HCT116 (cell line): ENCODE results near the gene ADCY10.

Experiments used
- CEBPB ChIP-seq: IDR thresholded peaks from 2 replicates; pipeline ENCODE4 v1.6.1; 2012; ENCODE audit warnings: low read depth
- ELF1 ChIP-seq: IDR thresholded peaks from 2 replicates; pipeline ENCODE4 v1.6.1; 2012; ENCODE audit warnings: low read depth, borderline replicate concordance
- EZH2 ChIP-seq: fragments of 200-600 bp; sonication (generic); IDR thresholded peaks from 2 replicates; pipeline ENCODE4 v1.6.1; 2017; ENCODE audit warnings: antibody characterized with exemption, mixed run types
- EZH2phosphoT487 ChIP-seq: fragments of 200-600 bp; IDR thresholded peaks from 2 replicates; pipeline ENCODE4 v1.6.1; 2018; ENCODE audit warnings: antibody characterized with exemption, borderline replicate concordance
- MAX ChIP-seq: IDR thresholded peaks from 2 replicates; pipeline ENCODE4 v1.6.1; 2012
- POLR2A ChIP-seq: IDR thresholded peaks from 2 replicates; pipeline ENCODE4 v1.7.0; 2011; ENCODE audit warnings: borderline replicate concordance; ENCODE audit not compliant: insufficient read depth, insufficient read length; ENCODE audit errors: extremely low read depth
- SP1 ChIP-seq: IDR thresholded peaks from 2 replicates; pipeline ENCODE4 v1.6.1; 2012; ENCODE audit warnings: low read depth
- TCF7L2 ChIP-seq: IDR thresholded peaks from 2 replicates; pipeline ENCODE4 v1.7.0; 2011; ENCODE audit warnings: borderline replicate concordance, inconsistent platforms; ENCODE audit not compliant: insufficient read depth, insufficient read length; ENCODE audit errors: extremely low read depth
- TF ChIP-seq, protein P1 (sequence below): IDR thresholded peaks from 2 replicates; pipeline ENCODE4 v1.6.1; 2012; ENCODE audit warnings: low read depth
- TF ChIP-seq, protein P2 (sequence below), 3 experiments: fragments of 200-600 bp in 1 of 3; sonication (generic) in 1 of 3; IDR thresholded peaks in 2 of 3; conservative IDR thresholded peaks in 1 of 3; 2 replicates each; pipeline ENCODE4 v1.5.1; 2012 to 2017; ENCODE audit warnings: low read depth in 2 of 3, low read length in 2 of 3, antibody characterized with exemption in 1 of 3, borderline replicate concordance in 1 of 3, control low read depth in 1 of 3, mild to moderate bottlenecking in 1 of 3, mixed read lengths in 1 of 3, mixed run types in 1 of 3, moderate library complexity in 1 of 3; ENCODE audit not compliant: insufficient read depth in 1 of 3

DNA sequence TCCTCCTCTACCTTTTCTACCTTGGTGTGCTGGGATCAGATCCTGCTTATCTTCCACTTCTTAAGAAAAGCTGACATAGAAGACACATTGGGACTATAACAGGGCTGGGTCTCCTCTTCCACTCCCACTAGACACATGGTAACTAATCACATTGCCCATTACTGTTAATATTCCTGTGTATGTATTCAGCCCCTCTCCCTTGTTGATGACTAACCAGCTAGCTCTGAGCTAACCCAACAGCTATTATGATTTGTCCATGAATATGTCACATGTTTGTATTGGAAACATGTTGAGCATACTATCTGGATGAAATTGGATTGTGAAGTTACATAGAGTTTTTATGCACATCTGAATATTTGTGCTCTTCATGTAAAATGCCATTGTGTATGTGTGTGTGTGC, 139.2 kb downstream of the ADCY10 start:
- TF ChIP-seq TCF7L2 (no peak), EZH2 (no peak), MAX (no peak), ELF1 (no peak), SP1 (no peak), POLR2A (no peak), CEBPB (no peak), EZH2phosphoT487 (no peak)
- TF ChIP-seq, protein P1, sequence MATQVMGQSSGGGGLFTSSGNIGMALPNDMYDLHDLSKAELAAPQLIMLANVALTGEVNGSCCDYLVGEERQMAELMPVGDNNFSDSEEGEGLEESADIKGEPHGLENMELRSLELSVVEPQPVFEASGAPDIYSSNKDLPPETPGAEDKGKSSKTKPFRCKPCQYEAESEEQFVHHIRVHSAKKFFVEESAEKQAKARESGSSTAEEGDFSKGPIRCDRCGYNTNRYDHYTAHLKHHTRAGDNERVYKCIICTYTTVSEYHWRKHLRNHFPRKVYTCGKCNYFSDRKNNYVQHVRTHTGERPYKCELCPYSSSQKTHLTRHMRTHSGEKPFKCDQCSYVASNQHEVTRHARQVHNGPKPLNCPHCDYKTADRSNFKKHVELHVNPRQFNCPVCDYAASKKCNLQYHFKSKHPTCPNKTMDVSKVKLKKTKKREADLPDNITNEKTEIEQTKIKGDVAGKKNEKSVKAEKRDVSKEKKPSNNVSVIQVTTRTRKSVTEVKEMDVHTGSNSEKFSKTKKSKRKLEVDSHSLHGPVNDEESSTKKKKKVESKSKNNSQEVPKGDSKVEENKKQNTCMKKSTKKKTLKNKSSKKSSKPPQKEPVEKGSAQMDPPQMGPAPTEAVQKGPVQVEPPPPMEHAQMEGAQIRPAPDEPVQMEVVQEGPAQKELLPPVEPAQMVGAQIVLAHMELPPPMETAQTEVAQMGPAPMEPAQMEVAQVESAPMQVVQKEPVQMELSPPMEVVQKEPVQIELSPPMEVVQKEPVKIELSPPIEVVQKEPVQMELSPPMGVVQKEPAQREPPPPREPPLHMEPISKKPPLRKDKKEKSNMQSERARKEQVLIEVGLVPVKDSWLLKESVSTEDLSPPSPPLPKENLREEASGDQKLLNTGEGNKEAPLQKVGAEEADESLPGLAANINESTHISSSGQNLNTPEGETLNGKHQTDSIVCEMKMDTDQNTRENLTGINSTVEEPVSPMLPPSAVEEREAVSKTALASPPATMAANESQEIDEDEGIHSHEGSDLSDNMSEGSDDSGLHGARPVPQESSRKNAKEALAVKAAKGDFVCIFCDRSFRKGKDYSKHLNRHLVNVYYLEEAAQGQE, result no peak
- TF ChIP-seq, protein P2, sequence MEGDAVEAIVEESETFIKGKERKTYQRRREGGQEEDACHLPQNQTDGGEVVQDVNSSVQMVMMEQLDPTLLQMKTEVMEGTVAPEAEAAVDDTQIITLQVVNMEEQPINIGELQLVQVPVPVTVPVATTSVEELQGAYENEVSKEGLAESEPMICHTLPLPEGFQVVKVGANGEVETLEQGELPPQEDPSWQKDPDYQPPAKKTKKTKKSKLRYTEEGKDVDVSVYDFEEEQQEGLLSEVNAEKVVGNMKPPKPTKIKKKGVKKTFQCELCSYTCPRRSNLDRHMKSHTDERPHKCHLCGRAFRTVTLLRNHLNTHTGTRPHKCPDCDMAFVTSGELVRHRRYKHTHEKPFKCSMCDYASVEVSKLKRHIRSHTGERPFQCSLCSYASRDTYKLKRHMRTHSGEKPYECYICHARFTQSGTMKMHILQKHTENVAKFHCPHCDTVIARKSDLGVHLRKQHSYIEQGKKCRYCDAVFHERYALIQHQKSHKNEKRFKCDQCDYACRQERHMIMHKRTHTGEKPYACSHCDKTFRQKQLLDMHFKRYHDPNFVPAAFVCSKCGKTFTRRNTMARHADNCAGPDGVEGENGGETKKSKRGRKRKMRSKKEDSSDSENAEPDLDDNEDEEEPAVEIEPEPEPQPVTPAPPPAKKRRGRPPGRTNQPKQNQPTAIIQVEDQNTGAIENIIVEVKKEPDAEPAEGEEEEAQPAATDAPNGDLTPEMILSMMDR (IDR thresholded peaks at IDR 0.05 in 2 of 3, conservative IDR thresholded peaks at IDR 0.05 in 1 of 3; ENCODE audit: borderline replicate concordance in 1 of 3, insufficient read depth in 1 of 3, low read depth in 2 of 3, low read length in 2 of 3), result no peak
